Measurements from ENCODE around the gene IGFL1.
"Not testable (repeated sequence)": the region's sequence is repeated elsewhere in the genome, so short reads cannot be mapped to it uniquely, and the experiment has no call there.

Gene IGFL1

DNA sequence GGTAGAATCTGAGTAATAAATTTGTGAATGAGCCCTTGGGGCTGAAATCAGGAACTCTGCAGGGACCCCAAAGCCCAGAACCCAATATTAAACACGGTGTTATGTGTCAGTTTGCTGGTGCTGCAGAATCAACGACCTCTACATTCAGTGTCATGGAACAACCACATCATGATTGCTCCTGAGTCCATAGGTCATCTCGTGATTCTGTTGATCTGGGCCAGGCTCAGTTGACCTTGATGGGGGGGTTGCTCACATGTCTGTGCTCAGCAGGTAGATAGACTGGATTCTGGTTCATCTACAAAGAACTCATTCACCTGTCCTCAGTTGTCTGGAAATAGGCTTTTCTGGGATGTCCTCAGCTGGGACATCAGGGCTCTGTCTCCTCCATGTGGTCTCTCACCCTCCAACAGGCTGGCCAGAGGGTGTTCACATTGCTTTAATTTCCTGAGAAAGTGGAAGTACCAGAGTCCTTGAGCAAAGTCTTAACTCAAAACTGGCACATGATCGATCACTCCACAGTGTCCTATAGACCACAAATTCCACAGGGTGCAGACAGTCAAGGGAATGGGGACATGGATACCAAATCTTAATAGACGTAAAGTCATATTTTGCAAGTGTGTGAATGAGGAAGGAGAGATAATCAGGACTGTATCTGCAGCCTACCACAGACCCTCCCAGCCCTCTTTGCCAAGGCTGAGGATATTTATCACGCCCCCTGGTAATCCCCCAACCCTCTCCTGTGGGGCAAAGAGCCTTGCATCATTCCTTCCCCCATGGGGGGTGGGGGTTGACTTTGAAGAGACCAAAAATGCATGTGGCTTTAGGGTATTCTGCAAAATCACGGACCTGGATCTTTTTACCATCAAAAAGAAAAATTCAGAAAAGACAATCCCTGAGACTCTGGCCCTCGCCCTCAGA lies 39.3 kb upstream of the IGFL1 start:
- TF ChIP-seq, protein P1, sequence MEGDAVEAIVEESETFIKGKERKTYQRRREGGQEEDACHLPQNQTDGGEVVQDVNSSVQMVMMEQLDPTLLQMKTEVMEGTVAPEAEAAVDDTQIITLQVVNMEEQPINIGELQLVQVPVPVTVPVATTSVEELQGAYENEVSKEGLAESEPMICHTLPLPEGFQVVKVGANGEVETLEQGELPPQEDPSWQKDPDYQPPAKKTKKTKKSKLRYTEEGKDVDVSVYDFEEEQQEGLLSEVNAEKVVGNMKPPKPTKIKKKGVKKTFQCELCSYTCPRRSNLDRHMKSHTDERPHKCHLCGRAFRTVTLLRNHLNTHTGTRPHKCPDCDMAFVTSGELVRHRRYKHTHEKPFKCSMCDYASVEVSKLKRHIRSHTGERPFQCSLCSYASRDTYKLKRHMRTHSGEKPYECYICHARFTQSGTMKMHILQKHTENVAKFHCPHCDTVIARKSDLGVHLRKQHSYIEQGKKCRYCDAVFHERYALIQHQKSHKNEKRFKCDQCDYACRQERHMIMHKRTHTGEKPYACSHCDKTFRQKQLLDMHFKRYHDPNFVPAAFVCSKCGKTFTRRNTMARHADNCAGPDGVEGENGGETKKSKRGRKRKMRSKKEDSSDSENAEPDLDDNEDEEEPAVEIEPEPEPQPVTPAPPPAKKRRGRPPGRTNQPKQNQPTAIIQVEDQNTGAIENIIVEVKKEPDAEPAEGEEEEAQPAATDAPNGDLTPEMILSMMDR (conservative IDR thresholded peaks at IDR 0.05; ENCODE audit: low read depth, low read length) = no peak
- no peak for DNase-seq (ENCODE audit: low read depth)
- H3K4me3 ChIP-seq (ENCODE audit: low read length) = no peak overlapping the region

DNA sequence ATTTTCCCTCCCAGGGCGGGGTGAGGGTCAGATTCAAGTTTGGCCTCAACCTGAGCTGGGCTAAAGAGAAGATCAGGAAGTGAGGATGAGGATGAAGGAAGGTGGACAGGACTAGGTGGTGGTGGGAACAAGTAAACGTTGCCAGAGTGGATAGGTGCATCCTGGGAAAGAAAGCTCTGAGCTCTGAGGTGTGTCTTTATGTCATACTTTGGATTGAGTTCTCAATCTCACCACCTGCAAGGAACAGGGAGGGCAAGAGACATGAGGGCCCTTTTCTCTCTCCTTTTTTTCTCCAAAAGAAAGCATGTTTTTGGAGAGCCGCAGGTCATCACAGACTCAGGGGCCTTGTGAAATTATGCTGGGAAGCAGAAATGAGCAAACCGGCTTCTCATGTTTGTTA lies 38.2 kb upstream of the IGFL1 start:
- TF ChIP-seq, protein P1 (conservative IDR thresholded peaks at IDR 0.05; ENCODE audit: low read depth, low read length) = no peak
- H3K4me3 ChIP-seq (ENCODE audit: low read length) = no peak overlapping the region
- no peak for DNase-seq (ENCODE audit: low read depth)

DNA sequence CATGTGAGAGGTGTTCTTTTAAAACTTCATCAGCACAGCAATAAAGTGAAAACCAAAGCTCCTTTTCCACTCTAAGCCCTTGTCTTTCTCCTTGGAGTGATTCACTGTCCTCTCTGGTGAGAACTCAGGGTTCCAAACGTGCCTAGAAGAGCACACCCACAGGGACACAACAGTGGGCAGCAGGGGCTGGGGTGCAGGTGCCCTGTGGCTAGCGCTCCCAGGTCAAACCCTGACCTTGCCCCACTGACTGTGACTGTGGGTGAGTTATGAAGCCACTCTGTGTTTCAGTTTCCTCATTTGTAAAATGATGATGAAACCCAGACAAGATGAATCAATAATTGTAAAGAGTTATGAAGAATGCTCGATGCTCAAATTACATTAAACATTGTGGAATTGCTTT lies 37.6 kb upstream of the IGFL1 start:
- TF ChIP-seq, protein P1 (conservative IDR thresholded peaks at IDR 0.05; ENCODE audit: low read depth, low read length) = no peak
- no peak overlapping the region for H3K4me3 ChIP-seq (ENCODE audit: low read length)
- DNase-seq (ENCODE audit: low read depth) = no peak

DNA sequence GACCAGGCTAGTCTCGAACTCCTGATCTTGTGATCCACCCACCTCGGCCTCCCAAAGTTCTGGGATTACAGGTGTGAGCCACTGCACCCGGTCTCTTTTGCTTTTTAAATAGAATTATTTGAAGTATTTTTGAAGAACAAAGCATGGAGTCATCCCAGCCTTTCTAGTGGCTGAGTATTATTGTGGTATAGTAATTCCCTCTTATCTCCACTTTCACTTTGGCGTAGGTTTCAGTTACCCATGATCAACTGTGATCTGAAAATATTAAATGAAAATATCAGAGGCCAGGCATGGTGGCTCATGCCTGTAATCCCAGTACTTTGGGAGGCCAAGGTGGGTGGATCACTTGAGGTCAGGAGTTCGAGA lies 36.9 kb upstream of the IGFL1 start:
- DNase-seq (ENCODE audit: low read depth); H3K4me3 ChIP-seq (ENCODE audit: low read length): not testable (repeated sequence)

DNA sequence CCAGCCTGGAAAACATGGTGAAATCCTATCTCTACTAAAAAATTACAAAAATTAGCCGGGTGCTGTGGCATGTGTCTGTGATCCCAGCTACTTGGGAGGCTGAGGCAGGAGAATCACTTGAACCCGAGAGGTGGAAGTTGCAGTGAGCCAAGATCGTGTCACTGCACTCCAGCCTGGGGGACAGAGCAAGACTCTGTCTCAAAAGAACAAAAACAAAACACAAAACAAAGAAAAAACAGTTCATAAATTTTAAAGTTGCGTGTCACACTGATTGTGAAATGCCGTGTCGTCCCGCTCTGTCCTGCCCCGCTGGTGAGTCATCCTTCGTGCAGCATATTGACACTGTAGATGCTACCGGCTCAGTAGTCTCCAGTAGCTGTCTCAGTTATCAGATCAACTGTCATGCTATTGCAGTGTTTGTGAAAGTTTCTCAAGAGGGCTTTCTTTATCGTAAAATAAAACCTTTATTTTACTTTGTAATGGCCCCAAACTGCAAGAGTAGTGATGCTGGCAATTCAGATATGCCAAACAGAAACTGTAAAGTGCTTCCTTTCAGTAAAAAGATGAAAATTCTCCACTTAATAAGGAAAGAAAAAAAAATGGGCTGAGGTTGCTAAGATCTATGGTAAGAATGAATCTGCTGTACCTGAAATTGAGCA lies 36.4 kb upstream of the IGFL1 start:
- TF ChIP-seq, protein P1 (conservative IDR thresholded peaks at IDR 0.05; ENCODE audit: low read depth, low read length) = no peak
- H3K4me3 ChIP-seq (ENCODE audit: low read length) = no peak overlapping the region
- no peak for DNase-seq (ENCODE audit: low read depth)

DNA sequence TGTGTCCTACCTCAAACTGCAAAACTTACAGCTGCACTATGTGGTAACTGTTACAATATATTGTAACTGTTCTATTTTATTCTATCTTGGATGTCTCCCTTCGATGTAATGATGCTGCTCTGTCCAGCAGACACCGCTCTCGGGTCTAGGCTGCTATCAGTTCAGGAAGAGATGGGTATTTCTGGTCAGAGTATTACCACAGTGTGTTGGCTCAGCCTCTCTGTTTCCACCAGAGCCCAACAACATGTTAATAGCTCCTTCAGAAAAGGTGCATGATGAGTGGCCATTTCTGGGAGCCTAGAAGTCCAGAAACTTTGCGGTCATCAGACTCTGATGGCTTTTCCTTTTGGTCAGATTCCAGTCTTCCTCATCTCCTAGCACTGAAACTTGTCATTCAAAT lies 35.9 kb upstream of the IGFL1 start:
- TF ChIP-seq, protein P1 (conservative IDR thresholded peaks at IDR 0.05; ENCODE audit: low read depth, low read length) = no peak
- no peak overlapping the region for H3K4me3 ChIP-seq (ENCODE audit: low read length)
- DNase-seq (ENCODE audit: low read depth) = no peak

DNA sequence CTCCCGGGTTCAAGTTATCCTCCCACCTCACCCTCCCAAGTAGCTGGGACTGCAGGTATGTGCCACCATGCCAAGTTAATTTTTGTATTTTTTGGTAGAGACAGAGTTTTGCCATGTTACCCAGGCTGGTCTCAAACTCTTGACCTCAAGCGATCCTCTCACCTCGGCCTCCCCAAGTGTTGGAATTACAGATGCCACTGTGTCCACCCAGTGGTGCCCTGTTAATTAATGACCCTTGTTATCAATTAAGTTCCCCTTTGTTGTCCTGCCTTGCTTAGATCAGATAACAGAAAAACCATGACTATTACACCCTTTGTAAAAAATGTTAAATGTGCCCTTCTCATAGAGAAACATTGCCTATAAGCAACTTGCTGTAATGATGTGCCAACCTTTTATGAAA lies 34.4 kb upstream of the IGFL1 start:
- no peak for DNase-seq (ENCODE audit: low read depth)
- no peak overlapping the region for H3K4me3 ChIP-seq (ENCODE audit: low read length)
- TF ChIP-seq, protein P1 (conservative IDR thresholded peaks at IDR 0.05; ENCODE audit: low read depth, low read length) = no peak

DNA sequence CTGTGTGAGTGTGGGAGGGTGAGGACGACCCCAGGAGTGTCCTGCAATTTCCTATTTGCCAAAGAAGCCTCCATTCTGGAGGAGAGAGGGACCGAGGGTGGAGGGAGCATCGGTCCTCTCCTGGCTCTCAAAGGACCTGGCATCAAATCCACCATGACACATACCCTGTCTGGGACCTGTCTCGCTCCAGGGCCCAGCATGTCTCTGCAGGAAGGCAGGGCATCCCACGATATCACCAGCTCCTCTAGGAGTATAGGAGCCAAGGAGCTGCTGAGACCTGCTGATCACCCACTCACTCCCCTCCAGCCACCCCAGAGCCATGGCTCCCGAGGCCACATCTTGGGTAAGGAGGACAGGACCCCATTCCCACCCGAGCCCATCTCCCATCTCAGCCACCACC lies 33.6 kb upstream of the IGFL1 start:
- H3K4me3 ChIP-seq (ENCODE audit: low read length); DNase-seq (ENCODE audit: low read depth): not testable (repeated sequence)
